Fibroblast of mammary gland (primary cell): ENCODE data around the gene DEXI.

ENCODE experiments used
- DNase-seq: peaks from one replicate; pipeline ENCODE4 v3.0.0-alpha.2; 2010; ENCODE audit warnings: low read depth
- H3K4me3 ChIP-seq: 2 replicates; pipeline ENCODE4 v1.5.1; 2011; ENCODE audit warnings: low read depth, mild to moderate bottlenecking, low read length, moderate library complexity; ENCODE audit not compliant: control insufficient read depth
- CTCF ChIP-seq: conservative IDR thresholded peaks from 2 replicates; pipeline ENCODE4 v1.5.1; 2011; ENCODE audit warnings: low read depth, low read length, inconsistent platforms; ENCODE audit not compliant: control insufficient read depth, insufficient read depth

DEXI gene

GRCh38 chr16:10907757-10908045 lies 34.6 kb downstream of the DEXI start:
- no peak overlapping the region for H3K4me3 ChIP-seq
- DNase-seq, result no peak
- TF ChIP-seq CTCF, result no peak

GRCh38 chr16:10906914-10907756 lies 35.1 kb downstream of the DEXI start:
- no peak overlapping the region for H3K4me3 ChIP-seq
- no peak for DNase-seq
- no peak for TF ChIP-seq CTCF

- TF ChIP-seq CTCF, result no peak
- no peak overlapping the region for H3K4me3 ChIP-seq
- no peak for DNase-seq
Measured at GRCh38 chr16:10906482-10906881, 35.8 kb downstream of the DEXI start.

GRCh38 chr16:10902999-10903398 lies 39.3 kb downstream of the DEXI start:
- no peak for DNase-seq
- TF ChIP-seq CTCF, result no peak
- H3K4me3 ChIP-seq, result no peak overlapping the region

- DNase-seq, result no peak
- no peak for TF ChIP-seq CTCF
- H3K4me3 ChIP-seq, result no peak overlapping the region
Measured at GRCh38 chr16:10897134-10897533, 45.1 kb downstream of the DEXI start.

GRCh38 chr16:10896723-10897122 lies 45.5 kb downstream of the DEXI start:
- no peak overlapping the region for H3K4me3 ChIP-seq

More at GRCh38 chr16:10896723-10897122, 45.5 kb downstream of the DEXI start:
- no peak for TF ChIP-seq CTCF
- no peak for DNase-seq
